ENCODE data around the gene WDR26. TPM values are rescaled to one million over a fixed set of nuclear protein-coding genes. Genes with fewer than 3 reads are reported as not detected.

WDR26 gene
- total RNA-seq, 1 donor from 2014 or later = 62.4 TPM

DNA sequence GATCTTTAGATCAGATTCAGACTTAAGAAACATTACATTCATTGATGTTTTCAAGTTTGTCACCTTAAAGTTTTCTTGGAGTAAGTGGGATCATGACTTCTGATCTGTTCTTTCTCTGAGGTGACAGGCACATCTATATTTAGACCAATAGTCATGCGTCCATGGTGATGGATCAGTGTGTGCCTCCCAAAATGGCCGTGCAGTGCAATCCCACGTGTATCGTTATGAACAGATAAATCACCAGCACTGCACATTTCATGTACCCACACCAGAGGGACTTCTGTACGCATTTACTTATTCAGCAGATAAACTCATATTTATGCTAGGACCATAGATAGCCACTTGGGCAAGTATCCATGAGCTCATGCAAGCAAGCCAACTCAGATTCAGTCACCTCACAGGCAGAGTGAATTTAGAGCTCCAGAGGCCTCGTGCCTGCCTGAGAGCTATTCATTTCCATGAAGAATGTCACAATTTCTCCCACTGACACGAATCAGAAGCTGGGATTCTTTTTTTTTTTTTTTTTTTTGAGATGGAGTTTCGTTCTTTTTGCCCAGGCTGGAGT is 13.9 kb upstream of the WDR26 start:
- no peak overlapping the region for H3K4me2 ChIP-seq
- H3K4me3 ChIP-seq = no peak overlapping the region
- Mint-ChIP-seq H3K27ac (no peak overlapping the region), H3K4me3 (no peak overlapping the region), H3K27me3 (ENCODE audit: insufficient read depth, low read depth) (no peaks in the 10 kb centered on the region), H3K36me3 (no peaks in the 10 kb centered on the region), H3K4me1 (no peaks in the 10 kb centered on the region), H3K9me3 (no peaks in the 10 kb centered on the region)
- TF ChIP-seq EZH2phosphoT487 (IDR thresholded peaks at IDR 0.05) (no peak), CTCF (IDR thresholded peaks at IDR 0.05) (no peak), EZH2 (IDR thresholded peaks at IDR 0.05) (no peak)
- no peaks in the 10 kb centered on the region for H4K20me1 ChIP-seq (ENCODE audit: low read depth)
- H3K36me3 ChIP-seq = no peaks in the 10 kb centered on the region
- H3K4me1 ChIP-seq = no peaks in the 10 kb centered on the region
- no peaks in the 10 kb centered on the region for H3K27me3 ChIP-seq
- no peak overlapping the region for H3K27ac ChIP-seq
- H3K79me2 ChIP-seq (ENCODE audit: low read depth) = no peaks in the 10 kb centered on the region
- no peak overlapping the region for H3K9ac ChIP-seq
- DNase-seq (ENCODE audit: low spot score) = no peak
- no peak overlapping the region for H2AFZ ChIP-seq (replicated peaks)
- no peaks in the 10 kb centered on the region for H3K9me3 ChIP-seq (ENCODE audit: low read depth)
- no peaks in the 10 kb centered on the region for H3F3A ChIP-seq (ENCODE audit: low read depth)

DNA sequence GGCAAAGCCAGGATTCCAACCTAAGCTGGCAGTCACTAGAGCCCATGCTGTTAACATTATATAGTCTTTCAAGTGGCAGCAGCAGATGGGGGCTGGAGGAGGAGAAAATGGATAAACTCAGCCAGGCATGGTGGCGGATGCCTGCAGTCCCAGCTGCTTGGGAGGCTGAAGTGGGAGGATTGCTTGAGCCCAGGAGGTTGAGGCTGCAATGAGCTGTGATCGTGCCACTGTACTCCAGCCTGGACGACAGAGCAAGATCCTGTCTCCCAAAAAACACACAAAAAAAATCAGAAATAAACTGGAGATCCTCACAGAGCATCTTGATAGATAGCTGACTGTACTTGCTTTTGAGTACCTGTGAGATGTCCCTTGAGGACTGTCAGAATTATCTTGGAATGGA is 13.4 kb upstream of the WDR26 start:
- no peak overlapping the region for H3K4me3 Mint-ChIP-seq
- H3K9ac ChIP-seq = no peak overlapping the region
- no peaks in the 10 kb centered on the region for H4K20me1 ChIP-seq (ENCODE audit: low read depth)
- H3K36me3 ChIP-seq = no peaks in the 10 kb centered on the region
- no peaks in the 10 kb centered on the region for H3K36me3 Mint-ChIP-seq
- no peak overlapping the region for H3K4me3 ChIP-seq
- H3K4me1 Mint-ChIP-seq = no peaks in the 10 kb centered on the region
- no peak overlapping the region for H3K4me2 ChIP-seq
- no peak for TF ChIP-seq EZH2phosphoT487 (IDR thresholded peaks at IDR 0.05)
- no peak for TF ChIP-seq EZH2 (IDR thresholded peaks at IDR 0.05)
- TF ChIP-seq CTCF (IDR thresholded peaks at IDR 0.05) = no peak
- no peak for DNase-seq (ENCODE audit: low spot score)
- H3K9me3 ChIP-seq (ENCODE audit: low read depth) = no peaks in the 10 kb centered on the region
- H2AFZ ChIP-seq (replicated peaks) = no peak overlapping the region
- H3K4me1 ChIP-seq = no peaks in the 10 kb centered on the region
- no peak overlapping the region for H3K27ac Mint-ChIP-seq
- H3K27me3 Mint-ChIP-seq (ENCODE audit: insufficient read depth, low read depth) = no peaks in the 10 kb centered on the region
- H3K9me3 Mint-ChIP-seq = no peaks in the 10 kb centered on the region
- H3K27me3 ChIP-seq = no peaks in the 10 kb centered on the region
- no peaks in the 10 kb centered on the region for H3F3A ChIP-seq (ENCODE audit: low read depth)
- no peaks in the 10 kb centered on the region for H3K79me2 ChIP-seq (ENCODE audit: low read depth)
- no peak overlapping the region for H3K27ac ChIP-seq

DNA sequence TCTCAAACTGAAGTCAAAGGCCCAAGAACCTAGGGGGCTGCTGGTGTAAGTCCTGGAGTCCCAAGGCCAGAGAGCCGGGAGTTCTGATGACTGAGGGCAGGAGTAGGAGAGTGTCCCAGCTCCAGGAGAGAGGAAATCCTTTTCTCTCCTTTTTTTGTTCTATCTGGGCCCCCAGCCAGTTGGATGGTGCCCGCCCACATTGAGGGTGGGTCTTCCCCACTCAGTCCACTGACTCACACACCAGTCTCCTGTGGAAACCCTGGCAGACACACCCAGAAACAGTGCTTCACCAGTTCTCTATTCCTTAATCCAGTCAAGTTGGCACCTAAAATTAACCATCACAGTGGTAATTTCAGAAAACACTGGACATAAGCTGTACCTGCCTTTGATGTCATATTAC is 12.7 kb upstream of the WDR26 start:
- H2AFZ ChIP-seq (replicated peaks) = no peak overlapping the region
- H3K27me3 Mint-ChIP-seq (ENCODE audit: insufficient read depth, low read depth) = no peaks in the 10 kb centered on the region

More for the DNA sequence above, 12.7 kb upstream of the WDR26 start:
- Histone ChIP-seq H3K79me2 (ENCODE audit: low read depth) (no peaks in the 10 kb centered on the region), H3K9ac (no peak overlapping the region), H3K36me3 (no peaks in the 10 kb centered on the region), H3K4me3 (no peak overlapping the region), H3K4me1 (no peaks in the 10 kb centered on the region), H3K27ac (no peak overlapping the region), H3K4me2 (no peak overlapping the region), H3F3A (ENCODE audit: low read depth) (no peaks in the 10 kb centered on the region), H3K27me3 (no peaks in the 10 kb centered on the region), H3K9me3 (ENCODE audit: low read depth) (no peaks in the 10 kb centered on the region), H4K20me1 (ENCODE audit: low read depth) (no peaks in the 10 kb centered on the region)
- TF ChIP-seq EZH2phosphoT487 (IDR thresholded peaks at IDR 0.05) = no peak
- no peak for TF ChIP-seq EZH2 (IDR thresholded peaks at IDR 0.05)
- no peak for TF ChIP-seq CTCF (IDR thresholded peaks at IDR 0.05)
- H3K4me1 Mint-ChIP-seq = no peaks in the 10 kb centered on the region
- H3K9me3 Mint-ChIP-seq = no peaks in the 10 kb centered on the region
- H3K36me3 Mint-ChIP-seq = no peaks in the 10 kb centered on the region
- no peak for DNase-seq (ENCODE audit: low spot score)
- no peak overlapping the region for H3K4me3 Mint-ChIP-seq
- H3K27ac Mint-ChIP-seq = no peak overlapping the region

Data from neural progenitor cell (in vitro differentiated cells).